PC-3 (cell line): ENCODE data around the gene RASA4. TPM values are rescaled to one million over a fixed set of nuclear protein-coding genes. Genes with fewer than 3 reads are reported as not detected.
"Not testable (repeated sequence)": the region's sequence is repeated elsewhere in the genome, so short reads cannot be mapped to it uniquely, and the experiment has no call there.

ENCODE experiments used
- ATAC-seq: fragments of 200-7000 bp; cut with Tn5 transposase; 2 replicates; pipeline ENCODE4 v1.9.1; 2020; ENCODE audit warnings: mild to moderate bottlenecking, moderate library complexity
- BruUV-seq: library from RNA; stranded (reverse); fragments of 400-500 nt; replicated peaks from 2 replicates; lab custom pipeline; 2021; lab: Mats Ljungman, UMichigan
- CTCF ChIA-PET: fragments of 300-600 bp; sonication (Branson Sonifier 250); formaldehyde crosslinking; loops from one replicate; lab custom pipeline; 2022; ENCODE audit warnings: antibody characterized with exemption; lab: Charles Lee
- POLR2A ChIA-PET: fragments of 300-600 bp; sonication (Branson Sonifier 250); formaldehyde crosslinking; loops from one replicate; lab custom pipeline; 2022; ENCODE audit warnings: antibody characterized with exemption; ENCODE audit not compliant: unreplicated experiment; lab: Charles Lee
- DNase-seq: peaks from one replicate; pipeline ENCODE4 v3.0.0-alpha.2; 2015
- H2AFZ ChIP-seq: fragments of 300-600 bp; sonication (generic); 2 replicates; pipeline ENCODE4 v1.6.0; 2016; ENCODE audit warnings: antibody characterized with exemption, low read length
- H3F3A ChIP-seq: fragments of 300-600 bp; sonication (generic); one replicate; pipeline ENCODE4 v1.6.0; 2017; ENCODE audit warnings: antibody characterized with exemption, low read length, control low read depth, mild to moderate bottlenecking; ENCODE audit not compliant: unreplicated experiment
- H3K27ac ChIP-seq: fragments of 300-600 bp; sonication (generic); 2 replicates; pipeline ENCODE4 v1.5.1; 2016; ENCODE audit warnings: mild to moderate bottlenecking, low read length
- H3K27me3 ChIP-seq: fragments of 300-600 bp; sonication (generic); 2 replicates; pipeline ENCODE4 v1.6.1; 2016; ENCODE audit warnings: low read length, mixed read lengths
- H3K36me3 ChIP-seq: fragments of 300-600 bp; sonication (generic); 2 replicates; pipeline ENCODE4 v1.6.1; 2016; ENCODE audit warnings: low read depth, mixed run types, low read length, mixed read lengths
- H3K4me1 ChIP-seq: fragments of 300-600 bp; sonication (generic); 2 replicates; pipeline ENCODE4 v1.5.1; 2016; ENCODE audit warnings: low read length; ENCODE audit not compliant: insufficient read depth
- H3K4me2 ChIP-seq: fragments of 300-600 bp; sonication (generic); 2 replicates; pipeline ENCODE4 v1.6.0; 2016; ENCODE audit warnings: low read length
- H3K4me3 ChIP-seq: fragments of 300-600 bp; sonication (generic); 2 replicates; pipeline ENCODE4 v1.5.1; 2016; ENCODE audit warnings: mild to moderate bottlenecking, low read length, mixed read lengths
- H3K79me2 ChIP-seq: fragments of 300-600 bp; sonication (generic); 2 replicates; pipeline ENCODE4 v1.6.1; 2017; ENCODE audit warnings: low read length, mixed read lengths
- H3K9ac ChIP-seq: fragments of 300-600 bp; sonication (generic); 2 replicates; pipeline ENCODE4 v1.6.0; 2016; ENCODE audit warnings: mild to moderate bottlenecking, low read length
- H3K9me2 ChIP-seq: fragments of 300-600 bp; sonication (generic); replicated peaks from 2 replicates; pipeline ENCODE4 v1.6.1; 2016; ENCODE audit warnings: mixed run types, low read length, mixed read lengths
- H3K9me3 ChIP-seq: fragments of 300-600 bp; sonication (generic); 2 replicates; pipeline ENCODE4 v1.6.1; 2016; ENCODE audit warnings: low read length, mixed read lengths
- H4K20me1 ChIP-seq: fragments of 300-600 bp; sonication (generic); 2 replicates; pipeline ENCODE4 v1.6.1; 2016; ENCODE audit warnings: low read length, mixed read lengths
- intact Hi-C: fragments of 100-400 bp; cut with micrococcal nuclease; formaldehyde crosslinking; loops from 2 replicates; pipeline ENCODE4 v1.9.0; 2023
- total RNA-seq: library from RNA; depleted of rRNA; stranded (reverse); fragments of >200 nt; gene quantifications from 2 replicates; pipeline ENCODE4 v1.2.3, GENCODE V29; 2014

RASA4 gene
- total RNA-seq, 1 experiment from 2014 or later, result 6.7 TPM

DNA sequence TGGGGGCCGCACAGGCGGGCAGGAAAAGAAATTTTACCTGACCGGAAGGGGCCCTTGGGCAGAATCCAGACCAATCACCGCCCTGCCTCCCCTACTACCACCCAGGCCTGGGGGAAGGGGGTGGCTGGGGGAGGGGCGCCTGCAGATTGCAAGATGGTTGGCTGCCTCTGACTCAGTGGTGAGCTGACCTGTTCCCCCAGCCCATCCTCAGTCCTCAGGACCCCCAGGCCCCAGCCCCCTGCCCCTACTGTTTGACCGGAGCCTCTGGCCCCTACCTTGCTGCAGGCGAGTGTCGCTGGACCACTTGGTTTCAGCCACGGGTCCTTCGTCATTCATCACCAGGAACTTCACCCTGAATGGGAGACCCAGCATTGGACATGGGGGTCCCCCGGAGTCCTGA is 22.3 kb upstream of the RASA4 start:
- H3K4me2 ChIP-seq, H2AFZ ChIP-seq, H3K4me3 ChIP-seq, H3K79me2 ChIP-seq, intact Hi-C loops, H4K20me1 ChIP-seq, H3K27me3 ChIP-seq, BruUV-seq, H3K4me1 ChIP-seq, H3K9me3 ChIP-seq, H3K9me2 ChIP-seq, H3F3A ChIP-seq, CTCF ChIA-PET, DNase-seq, POLR2A ChIA-PET, H3K27ac ChIP-seq, H3K9ac ChIP-seq, H3K36me3 ChIP-seq: not testable (repeated sequence)
- ATAC-seq, result peak; percentile 9; the same call in 1 of the 2 replicates

DNA sequence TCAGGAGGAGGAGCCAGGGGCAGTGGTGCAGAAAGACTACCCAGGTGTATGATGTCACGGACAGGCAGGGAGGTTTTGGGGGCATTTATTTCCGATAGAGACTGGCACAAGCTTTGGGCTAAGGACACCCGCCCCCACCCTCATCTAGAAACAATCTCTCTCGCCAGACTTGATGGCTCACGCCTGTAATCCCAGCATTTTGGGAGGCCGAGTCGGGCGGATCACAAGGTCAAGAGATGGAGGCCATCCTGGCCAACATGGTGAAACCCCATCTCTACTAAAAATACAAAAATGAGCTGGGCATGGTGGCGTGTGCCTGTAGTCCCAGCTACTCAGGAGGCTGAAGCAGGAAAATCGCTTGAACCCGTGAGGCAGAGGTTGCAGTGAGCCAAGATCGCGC is 20.4 kb upstream of the RASA4 start:
- H2AFZ ChIP-seq, CTCF ChIA-PET, H3K79me2 ChIP-seq, H3K4me1 ChIP-seq, H3F3A ChIP-seq, POLR2A ChIA-PET, H3K4me2 ChIP-seq, H3K36me3 ChIP-seq, H4K20me1 ChIP-seq, H3K9me2 ChIP-seq, H3K9me3 ChIP-seq, ATAC-seq, H3K4me3 ChIP-seq, DNase-seq, H3K27me3 ChIP-seq, intact Hi-C loops, H3K27ac ChIP-seq, H3K9ac ChIP-seq: not testable (repeated sequence)
- BruUV-seq, result TSS peak; percentile 10

GRCh38 chr7:102635354-102635753 is 18.8 kb upstream of the RASA4 start:
- not testable (repeated sequence) for H3K36me3 ChIP-seq

GRCh38 chr7:102634299-102634698 is 17.7 kb upstream of the RASA4 start:
- H3K9ac ChIP-seq, H3F3A ChIP-seq, BruUV-seq, POLR2A ChIA-PET, H2AFZ ChIP-seq, H3K27ac ChIP-seq, H3K4me3 ChIP-seq, H3K4me2 ChIP-seq, ATAC-seq, H3K9me3 ChIP-seq, H3K4me1 ChIP-seq, H3K36me3 ChIP-seq, H3K9me2 ChIP-seq, intact Hi-C loops, CTCF ChIA-PET, DNase-seq, H3K79me2 ChIP-seq, H4K20me1 ChIP-seq, H3K27me3 ChIP-seq: not testable (repeated sequence)

More at GRCh38 chr7:102635354-102635753, 18.8 kb upstream of the RASA4 start:
- H3K4me3 ChIP-seq, H3K9me2 ChIP-seq, H2AFZ ChIP-seq, DNase-seq, intact Hi-C loops, H3K9me3 ChIP-seq, H3K27ac ChIP-seq, H3K27me3 ChIP-seq, ATAC-seq, H3K9ac ChIP-seq, POLR2A ChIA-PET, H3K79me2 ChIP-seq, H3K4me1 ChIP-seq, H4K20me1 ChIP-seq, H3K4me2 ChIP-seq, H3F3A ChIP-seq, CTCF ChIA-PET, BruUV-seq: not testable (repeated sequence)

DNA sequence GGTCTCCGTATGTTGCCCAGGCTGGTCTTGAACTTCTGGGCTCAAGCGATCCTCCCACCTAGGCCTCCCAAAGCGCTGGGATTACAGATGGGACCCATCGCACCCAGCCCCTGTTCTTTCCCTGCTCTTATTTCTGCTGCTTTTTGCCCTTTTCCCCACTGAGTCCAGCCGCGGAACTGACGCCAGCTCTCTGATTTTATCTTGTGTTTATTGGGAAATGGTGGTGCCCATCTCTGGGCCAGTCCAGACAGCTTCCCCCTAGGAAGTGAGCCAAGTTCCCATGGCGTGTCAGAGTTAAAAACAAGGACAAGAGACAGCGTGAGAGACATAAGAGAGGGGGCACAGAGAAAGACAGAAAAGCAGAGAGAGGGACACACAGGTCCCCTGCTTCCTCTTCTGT is 14.1 kb upstream of the RASA4 start:
- H4K20me1 ChIP-seq, BruUV-seq, DNase-seq, H3K36me3 ChIP-seq, H3K4me1 ChIP-seq, H3K27ac ChIP-seq, POLR2A ChIA-PET, H3K4me3 ChIP-seq, H3K9me3 ChIP-seq, ATAC-seq, H3K9ac ChIP-seq, H3K27me3 ChIP-seq, H3K79me2 ChIP-seq, H3K9me2 ChIP-seq, H3F3A ChIP-seq, H2AFZ ChIP-seq, intact Hi-C loops, CTCF ChIA-PET, H3K4me2 ChIP-seq: not testable (repeated sequence)

- not testable (repeated sequence) for ATAC-seq
These were observed 10.8 kb upstream of the RASA4 start for GRCh38 chr7:102627271-102627904.

GRCh38 chr7:102618122-102618521 is 1.6 kb upstream of the RASA4 start:
- H2AFZ ChIP-seq, DNase-seq, H3K27me3 ChIP-seq, BruUV-seq, H3K79me2 ChIP-seq, H3F3A ChIP-seq, H3K27ac ChIP-seq, H3K4me3 ChIP-seq, intact Hi-C loops, POLR2A ChIA-PET, ATAC-seq, H3K4me1 ChIP-seq, H3K9me2 ChIP-seq, CTCF ChIA-PET, H3K9ac ChIP-seq, H3K4me2 ChIP-seq, H4K20me1 ChIP-seq, H3K9me3 ChIP-seq, H3K36me3 ChIP-seq: not testable (repeated sequence)

More at GRCh38 chr7:102627271-102627904, 10.8 kb upstream of the RASA4 start:
- H3K79me2 ChIP-seq, H4K20me1 ChIP-seq, H3K36me3 ChIP-seq, H3K4me3 ChIP-seq, H3K4me2 ChIP-seq, CTCF ChIA-PET, H3K9me3 ChIP-seq, H3K9ac ChIP-seq, DNase-seq, H3K27me3 ChIP-seq, H3K4me1 ChIP-seq, POLR2A ChIA-PET, H3K27ac ChIP-seq, H2AFZ ChIP-seq, H3K9me2 ChIP-seq, intact Hi-C loops, H3F3A ChIP-seq: not testable (repeated sequence)
- TSS peak; percentile 14 for BruUV-seq
